ENCODE results near the gene REM2.

DNA sequence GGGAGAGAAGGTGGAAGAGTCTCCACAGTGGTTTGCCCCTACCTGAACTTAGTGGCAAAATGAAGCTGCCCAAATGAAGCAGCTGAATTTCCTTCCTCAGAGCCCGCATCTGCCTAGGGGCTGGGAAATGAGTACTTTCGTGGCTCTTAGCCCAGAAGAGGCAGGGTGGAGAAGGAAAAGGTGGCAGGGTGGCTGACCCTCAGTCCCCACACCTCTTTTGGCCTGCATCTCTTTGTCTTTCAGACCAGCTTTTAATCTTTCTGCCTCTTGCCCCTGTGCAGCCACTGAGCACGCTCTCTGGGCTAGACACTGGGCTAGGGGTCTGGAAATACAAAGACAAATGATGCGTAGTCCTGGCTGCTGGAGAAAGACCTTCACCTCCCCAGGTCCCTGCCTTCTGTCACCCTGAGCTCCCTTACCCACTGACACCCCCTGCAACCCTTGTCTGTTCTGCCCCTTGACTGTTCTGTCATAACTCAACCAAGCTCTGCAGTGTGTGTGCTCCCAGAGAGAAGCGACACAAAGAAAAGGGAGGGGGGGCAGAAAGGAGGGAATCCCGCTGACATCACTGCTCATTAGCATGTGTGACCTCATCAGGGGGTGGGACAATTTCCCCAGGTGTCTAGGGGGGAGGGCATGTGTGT lies 371 bp upstream of the REM2 start:
- TF ChIP-seq, protein P1, sequence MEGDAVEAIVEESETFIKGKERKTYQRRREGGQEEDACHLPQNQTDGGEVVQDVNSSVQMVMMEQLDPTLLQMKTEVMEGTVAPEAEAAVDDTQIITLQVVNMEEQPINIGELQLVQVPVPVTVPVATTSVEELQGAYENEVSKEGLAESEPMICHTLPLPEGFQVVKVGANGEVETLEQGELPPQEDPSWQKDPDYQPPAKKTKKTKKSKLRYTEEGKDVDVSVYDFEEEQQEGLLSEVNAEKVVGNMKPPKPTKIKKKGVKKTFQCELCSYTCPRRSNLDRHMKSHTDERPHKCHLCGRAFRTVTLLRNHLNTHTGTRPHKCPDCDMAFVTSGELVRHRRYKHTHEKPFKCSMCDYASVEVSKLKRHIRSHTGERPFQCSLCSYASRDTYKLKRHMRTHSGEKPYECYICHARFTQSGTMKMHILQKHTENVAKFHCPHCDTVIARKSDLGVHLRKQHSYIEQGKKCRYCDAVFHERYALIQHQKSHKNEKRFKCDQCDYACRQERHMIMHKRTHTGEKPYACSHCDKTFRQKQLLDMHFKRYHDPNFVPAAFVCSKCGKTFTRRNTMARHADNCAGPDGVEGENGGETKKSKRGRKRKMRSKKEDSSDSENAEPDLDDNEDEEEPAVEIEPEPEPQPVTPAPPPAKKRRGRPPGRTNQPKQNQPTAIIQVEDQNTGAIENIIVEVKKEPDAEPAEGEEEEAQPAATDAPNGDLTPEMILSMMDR (IDR thresholded peaks at IDR 0.05): no peak
- no peak for TF ChIP-seq POLR2A (IDR thresholded peaks at IDR 0.05)
